Right hindlimb (tissue), 1 donor: ENCODE results near the gene LGR6.

Experiments used
- DNase-seq: peaks from one replicate; pipeline ENCODE4 v3.0.0-alpha.2; 2018

Gene LGR6

GRCh38 chr1:202268032-202268431 is 74.4 kb downstream of the LGR6 start:
- DNase-seq, result no peak

DNA sequence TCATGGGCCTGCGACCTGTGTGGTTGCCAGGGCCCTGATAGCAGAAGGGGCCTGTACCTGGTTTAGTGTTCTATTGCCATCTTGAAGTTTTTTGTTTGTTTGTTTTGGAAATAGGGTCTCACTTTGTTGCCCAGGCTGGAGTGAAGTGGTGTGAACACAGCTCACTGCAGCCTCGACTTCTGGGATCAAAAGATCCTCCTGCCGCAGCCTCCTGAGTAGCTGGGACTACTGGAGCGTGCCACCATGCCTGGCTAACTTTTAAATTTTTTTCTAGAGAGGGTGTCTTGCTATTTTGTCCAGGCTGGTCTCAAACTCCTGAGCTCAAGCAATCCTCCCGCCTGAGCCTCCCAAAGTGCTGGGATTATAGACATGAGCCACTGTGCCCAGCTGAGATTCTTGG is 75.2 kb downstream of the LGR6 start:
- no peak for DNase-seq

- no peak for DNase-seq
Observed at GRCh38 chr1:202270871-202271326, 77.3 kb downstream of the LGR6 start.

DNA sequence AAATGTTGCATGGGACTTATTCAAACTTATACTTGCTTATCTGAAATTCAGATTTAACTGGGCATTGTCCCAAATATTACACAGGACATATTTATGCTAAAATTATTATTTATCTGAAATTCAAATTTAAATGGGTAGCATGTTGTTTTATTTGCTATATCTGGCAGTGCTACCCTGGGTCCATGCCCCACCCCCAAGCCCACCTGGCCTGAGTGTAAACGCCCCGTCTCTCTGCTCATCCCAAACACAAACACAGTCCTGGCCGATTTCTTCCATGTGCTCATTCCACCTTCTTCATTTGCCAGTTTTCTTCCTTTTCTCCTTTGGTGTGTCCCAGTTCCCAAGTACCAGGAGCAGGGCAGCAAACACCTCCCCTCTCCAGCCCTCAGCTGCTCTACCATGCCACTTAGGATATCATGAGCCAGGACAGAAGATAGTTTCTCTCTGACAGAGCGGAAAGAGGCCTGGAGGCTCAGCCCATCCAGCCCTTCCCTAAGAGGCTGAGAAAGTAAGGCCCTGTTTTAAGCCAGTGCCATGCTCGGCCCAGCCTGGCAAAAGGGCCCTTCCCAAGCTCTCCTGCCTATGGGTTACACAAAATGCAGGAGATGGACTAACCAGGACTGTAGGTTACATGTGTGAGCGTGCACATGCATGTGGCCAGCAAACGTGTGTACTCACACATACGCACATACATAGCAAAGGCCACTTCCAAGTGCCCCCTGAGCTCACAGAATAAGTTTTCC is 78.7 kb downstream of the LGR6 start:
- no peak for DNase-seq

DNA sequence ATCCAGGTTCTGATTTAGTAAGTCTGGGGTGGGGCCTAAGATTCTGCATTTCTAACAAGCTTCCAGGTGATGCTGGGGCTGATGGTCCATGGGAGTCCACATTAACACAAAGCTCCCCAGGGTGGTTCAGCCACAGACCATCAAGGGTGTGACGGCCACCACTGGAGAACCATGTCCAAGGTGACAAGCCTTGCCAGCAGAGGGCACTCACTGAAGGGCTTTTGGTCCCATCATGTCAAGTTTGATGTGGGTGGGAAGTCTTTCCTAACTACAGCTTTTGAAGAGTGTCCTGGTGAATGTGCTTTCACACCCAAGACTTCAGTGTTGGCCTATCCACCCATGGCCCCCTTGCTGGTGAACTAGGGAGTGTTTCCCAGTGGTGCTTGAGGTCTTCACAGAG is 81.0 kb downstream of the LGR6 start:
- DNase-seq, result no peak

DNA sequence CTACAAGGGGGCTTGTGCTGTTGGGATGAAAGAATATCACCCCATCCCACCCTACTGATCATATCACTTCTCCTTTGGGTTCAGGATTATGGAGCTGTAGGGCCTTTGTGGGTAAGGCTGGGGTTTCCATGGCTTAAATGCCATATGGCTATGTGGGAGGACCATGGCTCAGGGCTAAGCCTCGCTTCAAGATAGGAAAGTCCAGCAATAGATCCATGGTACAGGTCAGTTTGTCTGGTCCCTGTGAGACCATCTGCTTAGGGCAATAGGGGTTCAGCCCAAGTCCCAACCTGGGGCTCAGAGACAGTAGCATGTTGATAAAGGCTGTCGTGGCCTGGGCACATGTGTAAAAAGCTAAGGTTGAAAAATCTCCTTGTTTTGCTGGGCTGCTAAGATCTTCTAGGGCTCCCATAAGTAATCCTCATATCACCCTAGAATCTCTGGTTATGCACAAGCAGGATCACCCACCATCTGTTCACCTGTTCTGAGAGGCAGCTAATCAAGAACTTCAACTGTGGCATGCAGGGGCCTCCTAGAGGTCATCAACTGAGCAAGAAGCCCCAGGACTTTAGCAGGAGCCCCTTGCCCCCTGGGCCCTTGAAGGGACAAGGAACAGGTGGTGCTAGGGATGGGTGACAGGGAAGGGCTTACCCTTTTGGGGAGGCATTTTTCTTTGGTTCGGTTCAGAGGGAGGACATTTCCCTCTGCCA is 81.6 kb downstream of the LGR6 start:
- no peak for DNase-seq

DNA sequence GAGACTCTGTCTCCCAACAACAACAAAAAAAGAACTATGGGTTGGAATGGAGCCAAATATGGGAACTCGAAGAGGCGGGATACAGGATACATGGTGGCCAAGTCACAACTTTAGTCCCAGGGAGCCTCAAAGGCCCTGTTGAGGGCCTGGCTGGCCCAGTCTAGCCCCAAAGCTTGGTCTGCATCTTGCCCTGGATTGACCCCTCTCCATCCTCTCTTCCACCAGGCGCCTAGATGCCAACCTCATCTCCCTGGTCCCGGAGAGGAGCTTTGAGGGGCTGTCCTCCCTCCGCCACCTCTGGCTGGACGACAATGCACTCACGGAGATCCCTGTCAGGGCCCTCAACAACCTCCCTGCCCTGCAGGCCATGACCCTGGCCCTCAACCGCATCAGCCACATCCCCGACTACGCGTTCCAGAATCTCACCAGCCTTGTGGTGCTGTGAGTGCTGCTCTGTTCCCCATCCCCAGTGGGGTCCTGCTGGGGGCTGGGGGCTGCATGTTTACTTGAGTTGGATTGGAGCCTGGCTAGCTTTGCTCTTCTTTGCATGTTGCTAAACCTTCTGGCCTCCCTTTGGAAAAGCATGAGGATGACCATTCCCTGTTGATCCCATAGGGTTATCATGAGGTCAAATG is 82.6 kb downstream of the LGR6 start:
- no peak for DNase-seq

DNA sequence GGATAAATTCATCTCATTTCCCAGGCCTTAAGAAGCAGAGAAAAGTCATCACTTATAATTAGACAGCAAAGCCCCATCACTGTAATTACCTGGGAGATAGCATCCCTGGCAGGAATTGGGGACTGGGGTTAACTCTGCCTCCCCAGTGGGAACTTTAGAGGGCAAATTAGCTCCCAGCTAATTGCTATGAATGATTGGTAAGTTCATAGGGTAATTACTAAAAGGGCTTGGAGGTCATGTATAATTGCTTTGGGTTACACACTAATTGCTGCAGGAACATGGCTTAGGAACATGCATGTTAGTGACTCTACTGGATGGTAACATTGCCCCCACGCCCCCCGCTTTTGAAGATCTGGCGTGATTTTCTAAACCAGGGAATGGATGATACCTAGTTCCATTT is 83.3 kb downstream of the LGR6 start:
- DNase-seq, result no peak

DNA sequence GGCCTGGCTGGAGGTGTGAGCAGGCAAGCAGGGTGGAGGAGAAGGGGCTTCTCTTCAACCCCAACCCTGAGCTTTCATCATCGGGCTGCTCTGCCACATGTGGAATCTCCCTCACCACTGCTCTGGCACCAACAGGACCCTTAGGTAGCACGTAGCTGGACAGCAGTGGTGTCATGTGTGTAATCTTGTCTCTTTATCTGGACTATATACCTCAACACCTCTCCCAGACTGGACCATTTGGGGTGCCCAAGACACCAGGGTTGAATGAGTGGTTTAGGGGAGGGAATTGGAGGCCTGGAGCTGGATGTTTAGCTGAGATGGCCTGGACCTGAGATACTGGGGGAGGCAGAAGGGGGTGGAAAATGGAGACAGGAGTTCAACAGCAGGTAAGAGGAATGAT is 85.2 kb downstream of the LGR6 start:
- no peak for DNase-seq

GRCh38 chr1:202279806-202280205 is 86.2 kb downstream of the LGR6 start:
- DNase-seq, result no peak

GRCh38 chr1:202280595-202280994 is 87.0 kb downstream of the LGR6 start:
- no peak for DNase-seq

- peak; percentile 44 for DNase-seq
Observed at GRCh38 chr1:202281316-202282024, 87.9 kb downstream of the LGR6 start.

DNA sequence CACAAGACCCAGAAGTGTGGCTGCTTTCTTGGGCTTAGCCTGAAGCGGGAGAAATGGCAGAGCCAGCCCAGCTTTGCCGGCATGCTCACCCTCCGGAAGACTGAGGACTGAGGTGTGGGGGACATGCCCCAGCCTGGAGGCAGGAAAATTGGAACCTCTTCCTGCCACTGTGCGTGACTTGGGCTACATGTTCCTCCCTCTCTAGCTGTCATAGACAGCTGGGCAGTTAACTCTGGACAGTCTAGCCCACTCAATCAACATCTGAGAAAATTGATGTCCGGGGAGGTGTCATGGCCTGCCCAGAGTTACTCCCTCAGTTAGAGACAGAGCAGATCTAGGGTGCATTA is 88.4 kb downstream of the LGR6 start:
- no peak for DNase-seq

- DNase-seq, result no peak
Observed at GRCh38 chr1:202282596-202283283, 89.1 kb downstream of the LGR6 start.

DNA sequence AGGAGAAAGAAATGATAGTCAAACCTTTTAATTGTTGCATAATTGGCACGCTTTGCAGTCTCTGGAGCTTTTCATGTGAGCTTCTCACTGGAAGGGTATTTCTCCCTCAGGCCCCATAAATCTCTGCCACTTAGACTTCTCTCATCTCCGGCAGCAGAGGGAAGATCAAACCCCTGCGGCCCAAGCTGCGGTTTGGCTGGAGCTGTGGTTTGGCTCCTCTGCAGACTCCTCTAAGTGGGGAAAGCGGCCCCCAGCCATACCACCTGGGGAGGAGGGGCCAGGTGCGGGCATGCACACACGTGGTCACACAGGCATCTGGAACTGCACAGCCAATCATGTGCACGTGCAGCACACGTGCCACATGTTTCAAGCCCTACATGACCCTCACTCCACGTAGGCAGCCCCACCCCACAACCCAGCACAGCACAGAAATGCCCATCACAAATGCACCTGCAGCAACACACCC is 89.8 kb downstream of the LGR6 start:
- peak; percentile 40 for DNase-seq

DNA sequence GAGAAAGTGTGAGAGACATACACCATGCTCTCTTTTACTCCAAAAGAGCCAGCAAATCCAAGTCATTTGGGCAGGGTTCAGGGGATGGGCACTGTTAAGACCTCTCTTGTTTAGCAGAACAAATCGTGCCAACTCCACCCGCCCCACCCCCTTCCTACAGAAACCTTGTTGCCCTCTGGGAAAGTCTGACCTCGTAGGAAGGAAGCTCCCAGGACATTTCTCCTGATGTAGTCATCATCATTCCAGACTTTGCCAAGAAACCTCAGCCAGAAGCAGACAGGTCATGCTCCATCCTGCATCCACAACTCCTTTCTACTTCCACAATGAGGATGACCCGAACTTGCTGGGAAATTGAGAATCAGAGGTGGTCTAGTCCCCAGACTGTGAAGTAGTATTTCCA is 90.4 kb downstream of the LGR6 start:
- DNase-seq, result no peak

- DNase-seq, result no peak
Observed at GRCh38 chr1:202285908-202286307, 92.3 kb downstream of the LGR6 start.

- no peak for DNase-seq
Observed at GRCh38 chr1:202286622-202287097, 93.1 kb downstream of the LGR6 start.

GRCh38 chr1:202287196-202287595 is 93.6 kb downstream of the LGR6 start:
- no peak for DNase-seq

GRCh38 chr1:202288177-202288576 is 94.6 kb downstream of the LGR6 start:
- no peak for DNase-seq

DNA sequence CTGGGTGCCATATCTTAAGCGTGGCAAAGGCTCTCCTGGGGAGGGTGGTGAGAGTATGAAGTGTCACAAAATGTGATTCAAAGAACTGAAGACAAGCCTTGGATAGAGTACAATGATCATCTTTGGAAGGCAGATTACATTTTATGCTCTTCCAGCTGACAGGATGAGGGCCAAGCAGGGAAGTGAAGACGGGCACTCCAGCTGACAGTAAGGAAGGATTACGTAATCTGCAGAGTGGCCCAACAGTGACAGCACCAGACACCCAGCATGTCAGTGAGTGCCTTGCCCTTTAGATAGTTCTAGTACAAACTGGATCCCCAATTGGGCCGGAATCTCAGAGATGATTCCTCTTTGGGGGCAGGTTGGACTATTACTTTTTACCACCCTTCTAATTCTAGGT is 95.4 kb downstream of the LGR6 start:
- no peak for DNase-seq

DNA sequence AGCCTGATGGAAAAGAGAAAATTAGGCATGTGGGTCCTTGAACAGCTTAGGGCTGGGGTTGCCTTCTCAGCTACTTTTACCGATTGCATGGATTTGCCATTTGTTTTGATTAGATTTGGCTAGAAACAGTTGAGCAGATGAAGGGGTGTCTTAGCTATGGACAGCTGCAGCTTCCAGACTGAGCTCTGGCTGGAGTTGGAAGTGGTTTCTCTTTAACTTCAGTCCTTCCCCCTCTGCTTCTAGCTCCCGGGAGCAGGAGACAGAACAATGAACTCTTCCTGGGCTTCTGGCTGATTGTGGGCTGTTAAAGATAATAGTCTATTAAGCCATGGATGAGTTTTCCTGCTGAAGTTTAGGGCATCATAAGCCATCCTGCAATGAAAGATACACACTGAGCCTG is 97.4 kb downstream of the LGR6 start:
- DNase-seq, result no peak
